Urothelium cell line (cell line): ENCODE measurements around the gene GABBR1.
A peak's percentile ranks its signal among the peaks of the same experiment; 100 is the strongest.

ENCODE experiments used
- DNase-seq: peaks from one replicate; pipeline ENCODE4 v3.0.0; 2011; ENCODE audit warnings: low spot score, mixed read lengths
- FAIRE-seq: peaks from 2 replicates; lab custom pipeline; 2011; peaks lifted over from hg19 to GRCh38; lab: Jason Lieb, UNC

GABBR1 gene

DNA sequence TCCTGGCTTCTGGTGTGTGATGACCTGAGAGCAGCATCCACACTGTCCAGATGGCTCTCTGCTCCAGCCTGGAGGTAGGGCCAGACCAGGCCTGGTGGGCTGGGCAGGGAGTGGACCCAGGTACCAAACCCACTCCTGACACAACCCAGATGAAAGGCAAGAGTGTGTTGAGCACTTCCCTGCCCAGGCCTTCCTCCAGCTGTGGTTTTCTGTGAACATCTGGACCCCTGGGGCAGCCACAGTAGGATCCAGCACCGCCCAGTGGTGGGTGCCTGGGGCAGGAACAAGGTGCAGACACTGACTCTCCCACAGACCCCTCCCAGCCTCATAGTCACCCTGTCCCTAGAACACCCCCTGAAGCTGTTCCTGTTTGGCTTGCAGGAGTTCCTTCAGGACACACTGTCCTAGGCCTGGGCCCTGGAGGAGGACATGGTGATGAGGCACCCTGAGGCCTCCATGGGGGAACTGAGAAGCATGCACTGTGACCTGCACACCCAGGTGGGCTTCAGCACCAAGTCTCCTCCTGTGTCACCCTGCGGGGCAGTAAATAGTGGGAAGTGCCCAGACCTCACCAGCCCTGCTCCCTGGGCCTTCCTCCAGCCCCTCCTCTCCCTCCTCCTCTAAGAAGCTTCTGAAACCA, 102.2 kb downstream of the GABBR1 start:
- FAIRE-seq (no peak), DNase-seq (no peak)

DNA sequence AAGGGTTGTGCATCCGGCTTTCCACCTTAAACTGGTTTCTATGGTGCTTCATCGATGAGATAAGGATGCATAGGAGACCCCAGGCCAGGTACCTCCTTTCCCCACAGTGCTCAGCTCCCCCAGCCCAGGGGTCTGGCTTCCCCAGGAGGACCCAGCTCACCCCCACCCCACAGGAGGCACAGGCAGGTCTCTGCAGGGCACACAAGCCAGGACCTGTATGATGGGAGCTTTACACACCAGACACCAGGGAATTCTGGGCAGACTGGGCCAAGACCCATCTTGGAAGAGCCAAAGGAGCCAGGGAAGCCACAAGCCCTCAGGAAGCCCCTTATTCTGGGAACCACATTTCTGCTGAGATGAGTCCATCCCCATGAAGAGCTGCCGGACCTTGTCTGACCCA, 103.0 kb downstream of the GABBR1 start:
- DNase-seq (no peak), FAIRE-seq (no peak)

DNA sequence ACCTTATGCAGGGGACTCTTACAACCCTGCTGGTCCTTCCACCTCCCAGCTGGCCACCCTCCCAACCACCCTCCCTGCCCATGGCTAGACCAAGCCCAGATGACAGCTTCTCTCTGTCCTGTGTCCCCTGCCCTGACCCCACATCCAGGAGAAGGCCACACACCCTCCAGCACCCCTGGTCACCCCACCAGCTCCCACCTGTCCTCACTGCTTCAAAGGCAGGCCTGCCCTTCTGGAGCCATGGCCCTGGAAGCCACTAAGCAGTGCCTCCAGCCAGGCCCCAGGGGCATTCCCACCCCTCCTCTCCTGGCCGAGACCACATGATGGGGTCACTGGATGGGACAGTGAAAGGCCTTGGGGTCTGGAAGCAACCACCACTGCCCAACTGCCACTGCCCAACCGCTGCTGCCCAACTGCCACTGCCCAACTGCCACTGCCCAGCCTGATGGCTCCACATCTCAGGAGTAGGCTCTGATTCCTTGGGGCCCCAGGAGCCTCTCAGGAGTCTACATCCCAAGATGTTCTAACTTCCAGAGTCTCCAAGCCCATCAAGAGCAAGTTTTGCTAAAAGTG, 103.9 kb downstream of the GABBR1 start:
- FAIRE-seq (no peak), DNase-seq (no peak)

DNA sequence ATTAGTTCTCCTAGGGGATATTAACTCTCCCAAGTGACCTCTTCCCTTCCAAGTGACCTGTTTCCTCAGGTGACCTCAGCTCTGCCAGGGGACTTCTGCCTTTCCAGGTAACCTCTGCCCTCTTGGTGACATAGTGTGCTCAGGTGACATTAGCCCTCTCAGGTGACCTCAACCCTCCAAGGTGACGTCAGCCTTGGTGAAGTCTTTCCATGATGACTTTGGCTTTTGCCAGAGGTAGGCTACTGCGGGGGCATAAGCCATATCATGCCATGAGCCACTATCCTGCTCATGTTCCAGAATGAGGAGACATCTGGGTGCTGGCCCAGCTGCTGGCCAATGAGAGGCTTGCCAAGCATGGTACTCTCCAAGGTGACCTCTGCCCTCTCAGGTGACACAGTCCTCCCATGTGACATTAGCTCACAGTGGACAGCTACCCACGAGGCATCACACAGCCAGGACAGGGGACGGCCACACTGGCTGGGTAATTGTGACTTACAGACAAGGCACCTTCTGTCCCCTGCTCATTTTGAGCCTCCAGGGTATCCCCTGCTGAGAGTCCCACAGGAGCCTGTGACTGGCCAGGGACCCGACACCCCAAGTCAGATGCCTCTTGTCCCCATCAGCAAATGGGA, 104.6 kb downstream of the GABBR1 start:
- DNase-seq: no peak
- FAIRE-seq: no peak

DNA sequence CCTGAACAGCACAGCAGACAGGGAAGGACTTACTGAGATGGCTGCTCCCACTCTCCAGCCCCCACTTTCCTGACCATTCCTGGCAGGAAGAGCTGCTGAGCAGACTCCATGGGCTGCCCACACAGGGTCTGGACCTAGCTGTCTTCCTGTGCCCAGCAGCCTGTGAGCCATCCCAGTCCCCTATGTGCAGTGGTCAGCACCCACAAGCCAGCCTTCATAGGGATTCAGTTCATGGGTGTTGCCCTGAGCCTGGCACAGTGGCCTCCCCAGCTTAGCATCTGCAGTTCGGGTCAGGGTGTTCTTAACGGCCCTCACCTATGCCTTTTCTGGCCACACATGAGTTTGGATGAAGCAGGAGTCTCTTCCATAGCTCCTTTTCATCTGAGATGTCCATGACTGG, 105.4 kb downstream of the GABBR1 start:
- FAIRE-seq (no peak), DNase-seq (no peak)

DNA sequence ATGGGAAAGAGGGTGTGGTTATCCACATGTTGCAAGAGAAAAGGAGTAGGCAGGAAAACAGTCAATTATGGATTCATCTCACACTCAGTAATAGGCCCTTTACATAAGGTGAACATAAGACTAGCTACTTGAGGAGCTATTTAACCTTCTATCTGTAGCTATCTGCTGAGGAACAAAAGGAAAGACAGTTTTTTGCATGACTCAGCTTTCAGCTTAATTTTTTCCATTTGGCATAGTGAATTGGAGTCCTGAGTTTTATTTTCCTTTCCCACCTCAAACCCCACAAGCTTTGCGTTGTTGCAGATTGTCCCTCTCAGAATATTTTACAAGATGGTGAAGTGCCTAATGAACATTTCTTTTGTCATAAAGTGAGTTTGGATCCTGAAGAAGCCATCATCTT, 105.9 kb downstream of the GABBR1 start:
- DNase-seq (no peak), FAIRE-seq (no peak)

DNA sequence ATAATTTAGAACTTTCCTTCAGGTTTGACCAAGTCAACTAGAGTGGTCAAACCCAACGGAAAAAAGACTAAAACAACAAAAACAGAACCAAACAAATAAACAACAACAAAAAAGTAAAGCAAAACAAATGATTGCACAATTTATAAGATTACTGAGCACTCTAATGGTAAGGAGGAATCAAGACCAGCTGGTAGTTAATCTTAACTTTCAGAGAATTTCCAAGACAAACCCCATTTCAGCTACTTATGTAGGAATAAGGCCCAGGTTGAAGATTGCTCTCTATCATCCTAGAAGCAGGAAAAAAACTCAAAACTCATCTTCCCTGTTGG, 107.7 kb downstream of the GABBR1 start:
- no peak for FAIRE-seq
- DNase-seq: no peak

DNA sequence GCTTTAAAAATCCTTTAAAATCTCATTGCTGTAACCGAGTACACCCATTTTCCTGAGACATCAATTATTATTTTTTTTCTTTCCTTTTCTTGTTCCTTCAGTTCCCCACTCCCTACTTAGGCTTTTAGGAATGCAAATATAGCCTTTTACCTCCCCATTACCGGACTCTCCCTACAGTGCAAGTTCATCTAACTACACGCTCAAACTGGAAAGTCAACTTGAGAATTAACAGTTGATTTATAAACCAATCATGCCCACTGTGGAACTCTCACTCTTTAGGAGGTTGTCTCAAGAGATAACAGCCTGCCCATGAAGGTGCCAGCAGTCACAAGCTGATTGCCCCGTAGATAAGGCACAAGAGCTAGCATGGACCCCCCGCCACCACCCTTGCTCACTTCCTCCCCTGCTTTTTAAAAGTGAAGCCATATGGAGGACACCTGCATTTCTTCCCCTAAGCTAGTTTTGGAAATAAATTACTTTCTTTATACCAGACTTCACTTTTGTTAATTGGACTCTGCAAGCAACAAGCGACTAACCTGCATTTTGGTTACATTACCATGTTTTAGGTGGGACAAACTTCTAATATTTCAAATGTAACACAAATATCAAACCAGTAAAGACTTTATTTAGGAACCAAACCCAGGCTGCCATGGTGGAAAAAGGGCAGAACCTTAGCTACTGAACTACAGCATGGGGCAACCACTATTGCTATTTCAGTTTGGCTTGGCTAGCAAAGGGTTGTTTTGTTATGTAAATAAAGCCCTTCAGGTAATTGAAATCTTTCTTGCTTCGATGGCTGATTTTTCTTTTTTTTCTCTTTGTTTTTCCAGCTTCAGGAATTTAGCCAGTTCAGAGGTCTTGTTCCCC, 108.3 kb downstream of the GABBR1 start:
- no peak for DNase-seq
- no peak for FAIRE-seq

DNA sequence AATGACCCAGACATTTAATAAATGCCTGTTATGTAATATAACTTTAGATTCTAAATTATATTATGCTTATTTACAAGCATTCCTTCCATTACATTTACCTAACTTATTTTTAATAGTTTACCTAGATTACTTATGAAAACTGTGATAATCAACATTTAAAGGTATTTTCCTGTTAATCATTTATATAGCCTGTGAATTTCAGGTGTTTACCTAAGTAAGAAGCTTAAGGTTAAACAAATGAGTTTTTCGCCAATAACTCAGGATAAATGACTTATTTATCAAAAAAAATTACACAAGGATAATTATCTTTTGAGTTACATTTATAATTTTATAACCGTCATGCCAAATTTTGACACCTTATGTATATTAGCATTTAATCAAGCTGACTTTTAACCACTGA, 108.9 kb downstream of the GABBR1 start:
- FAIRE-seq: no peak

DNA sequence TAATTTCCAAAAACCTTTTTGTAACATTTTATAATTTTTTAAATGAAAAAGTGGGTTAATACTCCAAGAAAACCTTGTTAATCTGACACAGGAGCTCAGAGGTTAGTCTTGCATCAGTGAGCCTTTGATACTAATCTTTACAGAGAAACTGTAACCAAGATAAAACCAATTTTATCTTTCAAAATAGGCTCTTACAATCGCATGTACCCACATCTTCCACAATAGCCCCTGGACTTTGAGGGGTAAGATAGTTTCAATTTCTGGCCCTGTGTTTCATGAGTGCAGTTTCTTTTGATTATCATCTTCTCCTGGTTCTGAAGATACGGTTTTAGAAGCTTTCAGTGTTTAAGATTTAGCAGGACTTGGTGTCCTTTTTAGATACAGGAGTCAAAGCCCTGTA, 110.8 kb downstream of the GABBR1 start:
- DNase-seq: no peak
- no peak for FAIRE-seq

More for the DNA sequence above, 108.9 kb downstream of the GABBR1 start:
- no peak for DNase-seq

DNA sequence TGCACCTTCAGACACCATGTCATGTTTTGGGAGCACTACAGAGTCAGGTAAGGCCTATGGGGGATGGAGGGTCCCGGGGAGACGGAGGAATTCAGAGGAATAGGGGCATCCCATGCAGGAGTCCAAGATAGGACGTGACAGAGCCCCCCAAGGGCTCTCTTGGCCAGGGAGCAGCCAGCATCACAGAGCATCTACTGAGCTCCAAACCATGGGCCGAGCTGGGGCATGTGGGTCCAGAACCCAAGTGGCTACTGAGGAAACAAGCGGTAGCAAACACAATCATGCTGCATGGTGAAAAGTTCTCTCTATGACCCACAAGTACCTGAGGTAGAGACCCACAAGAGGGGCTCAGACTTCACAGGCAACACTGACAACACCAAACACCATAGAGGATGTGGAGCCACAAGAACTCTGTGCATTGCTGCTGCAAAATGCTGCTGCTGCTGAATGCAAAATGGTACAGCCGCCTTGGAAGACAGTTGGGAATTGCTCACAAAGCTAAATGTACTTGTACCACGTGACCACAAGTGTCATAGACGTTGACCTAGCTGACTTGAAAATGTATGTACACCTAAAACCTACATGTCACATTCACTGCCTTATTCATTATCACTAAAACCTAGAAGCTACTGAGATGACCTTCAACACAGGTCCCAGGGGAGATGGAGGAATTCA, 111.8 kb downstream of the GABBR1 start:
- no peak for DNase-seq
- no peak for FAIRE-seq

DNA sequence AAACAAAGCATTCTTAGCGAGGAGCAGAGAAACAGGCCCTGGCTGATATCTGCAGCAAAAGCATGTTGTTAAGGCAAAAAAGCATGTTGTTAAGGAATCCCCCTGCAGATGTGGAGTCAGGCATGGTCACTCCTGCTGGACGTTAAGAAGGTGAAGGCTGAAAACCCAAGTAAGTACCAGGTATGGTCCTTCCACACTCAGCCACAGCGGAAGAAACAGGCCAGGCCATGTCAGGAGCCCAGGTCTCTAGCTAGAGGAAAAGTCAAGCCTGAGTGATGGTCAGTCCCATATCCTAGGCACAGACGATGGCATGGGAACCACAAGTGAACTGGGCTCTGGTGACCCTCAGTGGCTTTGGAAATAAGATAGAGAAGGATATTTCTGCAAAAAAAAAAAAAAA, 112.8 kb downstream of the GABBR1 start:
- no peak for FAIRE-seq
- no peak for DNase-seq

DNA sequence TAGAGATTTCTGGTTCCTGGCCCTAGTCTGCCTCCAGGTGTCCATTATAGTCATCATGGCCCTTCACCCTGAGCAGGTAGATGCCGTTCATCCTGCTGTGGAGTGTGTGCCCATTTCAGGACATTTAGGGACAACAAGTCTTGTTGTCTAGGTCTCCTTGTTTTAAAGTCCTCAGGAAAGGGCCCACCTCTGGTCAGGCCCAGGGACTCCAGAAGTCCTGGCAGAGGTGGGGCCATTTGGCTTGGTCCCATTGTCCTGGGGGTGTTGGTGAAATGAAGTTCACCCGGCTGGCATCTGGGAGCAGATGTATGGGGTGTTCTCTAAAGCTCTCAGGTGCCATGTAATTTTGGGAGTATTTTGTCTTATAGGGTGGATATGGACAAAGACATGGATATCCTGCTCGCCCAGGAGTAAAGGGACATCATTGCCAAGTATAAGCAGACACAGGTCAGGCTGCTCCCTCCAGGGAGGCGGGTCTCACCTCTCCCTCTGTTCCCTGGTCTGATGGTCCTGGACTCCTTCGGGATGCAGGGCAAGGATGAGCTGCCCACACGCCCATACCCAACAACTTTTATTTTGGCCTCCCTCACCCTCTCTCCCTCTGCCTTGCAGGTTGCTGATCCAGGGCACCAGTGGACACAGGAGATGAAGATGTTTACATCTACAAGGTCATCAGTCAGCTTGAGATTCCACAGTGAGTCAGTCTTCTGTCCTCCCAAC, 113.5 kb downstream of the GABBR1 start:
- no peak for DNase-seq
- FAIRE-seq: no peak

DNA sequence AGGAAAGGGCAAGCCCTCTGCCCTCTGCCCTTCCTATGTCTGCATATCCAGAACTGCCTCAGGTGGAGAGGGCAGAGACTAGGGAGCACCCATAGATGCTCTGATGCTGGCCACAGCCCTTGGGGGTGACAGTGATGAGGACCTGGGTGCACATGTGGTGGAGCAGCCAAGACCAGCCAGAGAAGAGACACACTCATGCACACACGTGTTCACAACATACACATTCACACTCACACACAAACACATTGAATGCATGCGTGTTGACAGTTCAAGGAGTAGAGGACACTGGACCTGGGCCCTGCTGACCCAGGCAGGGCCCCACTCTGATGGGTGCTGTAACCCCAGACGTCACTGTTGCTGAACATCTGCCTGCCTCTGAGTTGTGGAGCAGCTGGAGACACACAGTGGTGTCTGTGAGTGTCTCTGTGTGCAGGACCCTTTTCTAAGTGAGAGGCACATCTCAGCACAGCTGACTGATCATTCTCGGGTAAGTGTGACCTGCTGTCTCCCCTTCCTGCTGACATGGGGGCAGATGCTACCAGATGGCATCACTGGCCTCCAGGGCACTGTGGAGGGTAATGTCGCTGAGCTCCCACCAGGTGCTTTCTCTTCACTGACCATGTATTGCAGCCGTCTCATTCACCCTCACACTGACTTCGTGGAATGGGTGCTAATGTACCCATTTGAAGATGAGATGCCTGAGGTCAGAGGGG, 115.1 kb downstream of the GABBR1 start:
- peak; percentile 75 for FAIRE-seq
- DNase-seq: no peak

DNA sequence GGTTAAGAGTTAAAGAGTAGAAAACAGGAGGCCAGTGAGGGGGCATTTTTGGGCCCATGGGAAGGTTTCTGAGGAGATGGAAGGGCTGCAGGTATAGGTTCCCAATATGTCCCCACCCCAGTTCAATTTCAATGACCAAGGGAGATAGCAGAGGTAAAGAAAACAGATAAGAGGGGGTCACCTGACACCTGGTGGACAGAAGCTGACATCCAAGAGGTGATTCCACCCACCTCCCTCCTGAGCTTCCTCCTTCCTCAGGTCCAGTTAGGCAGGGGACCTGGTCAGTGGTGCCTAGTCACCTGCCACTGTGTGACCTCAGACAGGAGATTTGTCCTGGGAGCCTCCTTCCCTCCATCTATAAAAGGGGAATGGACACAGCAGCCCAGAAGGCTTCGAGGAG, 115.7 kb downstream of the GABBR1 start:
- DNase-seq (no peak), FAIRE-seq (no peak)

DNA sequence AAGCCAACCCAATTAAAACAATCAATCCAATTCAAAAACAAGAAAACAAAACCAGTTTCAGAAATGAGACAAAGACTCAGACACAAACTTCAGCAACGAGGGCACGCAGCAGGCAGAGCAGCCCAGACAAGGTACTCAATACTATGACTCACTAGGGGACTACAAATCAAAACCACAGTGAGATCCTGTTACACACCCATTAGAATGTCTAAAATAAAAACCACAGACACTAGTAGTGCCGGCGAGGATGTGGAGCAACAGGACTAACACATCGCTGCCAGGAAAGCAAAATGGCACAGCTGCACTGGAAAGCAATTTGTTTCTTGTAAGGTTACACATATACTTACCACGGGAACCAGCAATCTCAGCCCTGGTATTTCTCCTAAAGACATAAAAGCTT, 116.9 kb downstream of the GABBR1 start:
- peak; percentile 79 for DNase-seq
- FAIRE-seq: peak; percentile 71

DNA sequence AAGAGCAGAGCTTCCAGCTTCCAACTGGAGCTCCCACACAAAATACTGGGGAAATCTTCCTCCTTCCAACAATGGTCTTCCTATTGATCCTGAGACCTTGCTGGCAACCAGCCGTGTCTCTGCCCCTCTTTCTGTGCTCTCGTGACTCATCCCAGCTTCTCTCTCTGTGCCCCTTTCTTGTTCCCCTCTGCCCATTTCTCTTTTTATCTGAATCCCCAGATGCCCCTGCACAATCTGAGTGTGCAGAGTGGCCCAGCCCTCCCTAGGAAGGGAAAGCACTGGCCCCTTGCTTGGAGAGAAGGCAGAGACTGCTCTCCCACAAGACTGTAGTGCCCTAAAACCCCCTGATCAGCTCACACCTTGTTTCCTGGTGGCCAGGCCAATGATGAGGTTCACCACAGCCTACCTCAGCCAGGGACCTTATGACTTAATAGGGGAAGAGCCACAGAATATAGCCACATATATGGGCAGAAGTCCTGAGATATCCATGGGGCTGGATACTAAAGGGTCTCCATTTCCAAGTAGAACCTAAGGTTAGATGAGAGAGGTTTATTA, 122.2 kb downstream of the GABBR1 start:
- DNase-seq (no peak), FAIRE-seq (no peak)

DNA sequence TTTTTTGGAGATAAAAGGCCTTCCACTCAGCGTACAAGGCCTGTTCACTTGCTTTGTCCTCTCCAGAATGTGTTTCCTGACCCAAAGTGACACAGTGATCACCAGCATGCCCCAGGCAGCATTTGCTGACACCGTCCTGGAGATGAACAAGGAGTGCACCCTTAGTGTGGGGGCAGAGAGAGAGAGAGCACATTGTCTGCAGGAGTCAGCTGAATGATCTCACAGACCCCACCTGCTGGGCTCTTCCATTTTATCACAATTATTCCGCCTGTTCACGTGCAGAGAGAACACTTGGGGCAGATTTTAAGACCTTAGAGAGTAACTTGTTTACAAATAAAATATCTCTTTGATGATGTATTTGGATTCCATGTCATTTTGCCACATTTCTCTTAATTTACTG, 122.8 kb downstream of the GABBR1 start:
- DNase-seq (no peak), FAIRE-seq (no peak)
